Peyer's patch (tissue), 4 donors: ENCODE measurements around the gene ADGRB3. TPM values are rescaled to one million over a fixed set of nuclear protein-coding genes. Genes with fewer than 3 reads are reported as not detected.

ENCODE experiments used
- DNase-seq, 3 donors: peaks; one replicate each; pipeline ENCODE4 v3.0.0-alpha.2; 2017 to 2019
- H3K27ac ChIP-seq, 4 donors: fragments of 200-600 bp; sonication (generic); one replicate each; pipeline ENCODE4 v1.5.1; 2016 to 2019
- H3K27me3 ChIP-seq, 2 donors: fragments of 200-600 bp; sonication (generic); one replicate each; pipeline ENCODE4 v1.5.1; 2019
- H3K36me3 ChIP-seq, 3 donors: fragments of 200-600 bp; sonication (generic); one replicate each; pipeline ENCODE4 v1.5.1; 2016 to 2019
- H3K4me1 ChIP-seq, 4 donors: fragments of 200-600 bp; sonication (generic); one replicate each; pipeline ENCODE4 v1.5.1; 2016 to 2019
- H3K4me3 ChIP-seq, 4 donors: fragments of 200-600 bp; sonication (generic); 1 replicate in 3 of 4; 2 replicates in 1 of 4; pipeline ENCODE4 v1.5.1; 2016 to 2019; ENCODE audit warnings: mild to moderate bottlenecking in 1 of 4
- H3K9me3 ChIP-seq, 4 donors: fragments of 200-600 bp; sonication (generic); one replicate each; pipeline ENCODE4 v1.5.1; 2016 to 2019; ENCODE audit warnings: mild to moderate bottlenecking in 1 of 4
- POLR2A ChIP-seq, 2 donors: fragments of 450-650 bp; IDR thresholded peaks; one replicate each; pipeline ENCODE4 v1.5.1; 2017; ENCODE audit warnings: antibody characterized with exemption in 2 of 2, mild to moderate bottlenecking in 2 of 2, moderate library complexity in 2 of 2
- total RNA-seq, 4 donors: library from RNA; depleted of rRNA; stranded (reverse); fragments of >200 nt; gene quantifications; one replicate each; pipeline ENCODE4 v1.1.0, GENCODE V29; 2016
- TF ChIP-seq, protein P1 (sequence below), 6 experiments: fragments of 450-650 bp in 4 of 6; fragments of 200-600 bp in 2 of 6; sonication (generic) in 1 of 6; IDR thresholded peaks; one replicate each; pipeline ENCODE4 v1.5.1; 2017 to 2019; ENCODE audit warnings: antibody characterized with exemption in 6 of 6, mild to moderate bottlenecking in 3 of 6, moderate library complexity in 1 of 6

The ADGRB3 gene
- total RNA-seq, 4 donors from 2014 or later, result 1.2 to 9.9 (median 2.5) TPM

DNA sequence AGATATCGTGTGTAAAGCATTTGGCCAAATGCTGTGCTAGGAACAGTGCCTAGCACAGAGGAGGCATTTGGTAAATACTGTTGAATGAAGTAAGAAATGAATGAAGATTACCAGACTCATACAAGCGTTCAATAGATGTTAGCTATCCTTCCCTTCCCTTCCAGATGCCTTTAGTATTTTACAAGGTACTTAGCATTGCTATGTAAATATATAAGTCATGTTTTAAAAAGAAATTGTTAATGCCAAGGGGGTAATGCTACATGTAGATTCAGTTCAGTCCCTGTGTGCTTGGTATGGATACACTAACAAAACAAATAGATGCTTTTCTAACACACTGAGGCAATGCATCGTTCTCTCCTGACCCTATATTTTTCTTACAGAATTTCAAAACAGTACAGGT is 407.2 kb downstream of the ADGRB3 start:
- no peaks in the 10 kb centered on the region for H3K27me3 ChIP-seq
- DNase-seq, result no peak

DNA sequence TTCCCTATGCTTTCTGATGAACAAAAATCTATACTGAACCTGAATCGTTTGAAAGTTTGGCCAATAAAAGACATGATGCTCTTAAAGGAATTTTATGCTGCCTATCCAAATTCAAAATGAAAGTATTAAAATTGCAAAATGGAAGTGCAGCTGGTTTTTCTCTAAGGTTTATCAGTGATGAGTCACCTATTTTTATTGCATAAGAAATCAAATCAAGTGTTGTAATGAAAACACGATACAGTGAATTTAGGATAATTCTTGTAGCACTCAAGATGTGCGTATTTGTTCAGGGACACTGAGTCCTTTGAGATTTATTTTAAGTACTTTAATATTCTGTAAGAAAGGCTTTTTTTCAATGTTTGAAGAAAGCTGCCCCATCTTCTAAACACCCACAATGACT is 409.5 kb downstream of the ADGRB3 start:
- no peak for TF ChIP-seq POLR2A (IDR thresholded peaks at IDR 0.05)
- TF ChIP-seq, protein P1, sequence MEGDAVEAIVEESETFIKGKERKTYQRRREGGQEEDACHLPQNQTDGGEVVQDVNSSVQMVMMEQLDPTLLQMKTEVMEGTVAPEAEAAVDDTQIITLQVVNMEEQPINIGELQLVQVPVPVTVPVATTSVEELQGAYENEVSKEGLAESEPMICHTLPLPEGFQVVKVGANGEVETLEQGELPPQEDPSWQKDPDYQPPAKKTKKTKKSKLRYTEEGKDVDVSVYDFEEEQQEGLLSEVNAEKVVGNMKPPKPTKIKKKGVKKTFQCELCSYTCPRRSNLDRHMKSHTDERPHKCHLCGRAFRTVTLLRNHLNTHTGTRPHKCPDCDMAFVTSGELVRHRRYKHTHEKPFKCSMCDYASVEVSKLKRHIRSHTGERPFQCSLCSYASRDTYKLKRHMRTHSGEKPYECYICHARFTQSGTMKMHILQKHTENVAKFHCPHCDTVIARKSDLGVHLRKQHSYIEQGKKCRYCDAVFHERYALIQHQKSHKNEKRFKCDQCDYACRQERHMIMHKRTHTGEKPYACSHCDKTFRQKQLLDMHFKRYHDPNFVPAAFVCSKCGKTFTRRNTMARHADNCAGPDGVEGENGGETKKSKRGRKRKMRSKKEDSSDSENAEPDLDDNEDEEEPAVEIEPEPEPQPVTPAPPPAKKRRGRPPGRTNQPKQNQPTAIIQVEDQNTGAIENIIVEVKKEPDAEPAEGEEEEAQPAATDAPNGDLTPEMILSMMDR (IDR thresholded peaks at IDR 0.05), result no peak
- Histone ChIP-seq H3K4me1 (no peaks in the 10 kb centered on the region), H3K9me3 (no peaks in the 10 kb centered on the region), H3K36me3 (no peaks in the 10 kb centered on the region), H3K27me3 (no peaks in the 10 kb centered on the region), H3K4me3 (no peak overlapping the region), H3K27ac (no peak overlapping the region)
- DNase-seq, result no peak

More for the DNA sequence above, 407.2 kb downstream of the ADGRB3 start:
- no peak overlapping the region for H3K27ac ChIP-seq
- H3K36me3 ChIP-seq, result no peaks in the 10 kb centered on the region
- no peak overlapping the region for H3K4me3 ChIP-seq
- H3K9me3 ChIP-seq, result no peaks in the 10 kb centered on the region
- no peaks in the 10 kb centered on the region for H3K4me1 ChIP-seq
- TF ChIP-seq, protein P1 (IDR thresholded peaks at IDR 0.05), result no peak
- TF ChIP-seq POLR2A (IDR thresholded peaks at IDR 0.05), result no peak

DNA sequence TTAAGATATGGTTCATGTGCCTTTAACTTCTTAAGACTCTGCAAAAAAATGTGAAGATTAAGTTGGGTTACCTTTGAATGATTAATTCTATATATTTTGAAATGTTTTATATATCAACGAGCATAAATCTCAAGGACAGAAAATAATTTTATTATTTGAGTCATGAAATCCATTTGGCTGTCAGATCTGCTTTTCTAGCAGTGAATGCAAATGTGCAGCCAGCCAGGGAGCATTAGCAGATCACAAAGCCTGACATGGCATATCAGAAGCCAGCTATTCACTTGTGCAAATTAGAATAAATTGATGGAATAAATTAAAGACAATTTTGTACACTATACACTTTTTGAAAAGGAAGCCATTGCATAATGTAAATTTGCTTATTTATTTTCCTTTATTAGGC is 424.3 kb downstream of the ADGRB3 start:
- Histone ChIP-seq H3K4me3 (no peak overlapping the region), H3K9me3 (no peaks in the 10 kb centered on the region), H3K27me3 (no peaks in the 10 kb centered on the region), H3K4me1 (no peaks in the 10 kb centered on the region), H3K27ac (no peak overlapping the region), H3K36me3 (no peaks in the 10 kb centered on the region)
- TF ChIP-seq, protein P1 (IDR thresholded peaks at IDR 0.05), result no peak
- DNase-seq, result no peak

DNA sequence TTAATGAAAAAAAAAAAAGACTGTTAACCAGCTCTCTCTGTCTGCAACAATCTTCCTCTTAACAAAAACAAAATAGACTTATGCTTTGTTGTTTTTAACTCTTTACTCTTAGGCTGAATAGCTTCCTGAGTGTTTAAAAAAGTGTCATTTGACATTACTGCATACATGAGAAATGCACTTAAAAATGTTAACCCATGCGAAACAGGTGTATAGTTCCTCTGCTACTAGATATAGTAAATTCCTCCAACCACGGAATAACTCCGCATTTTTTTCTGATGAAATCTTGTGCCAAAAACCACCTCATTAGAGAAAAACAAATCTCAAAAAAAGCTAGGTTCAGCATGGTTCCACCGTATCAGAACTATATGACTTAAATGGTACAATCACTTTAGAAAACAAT is 426.0 kb downstream of the ADGRB3 start:
- H3K9me3 ChIP-seq, result no peaks in the 10 kb centered on the region
- H3K36me3 ChIP-seq, result no peaks in the 10 kb centered on the region
- TF ChIP-seq, protein P1 (IDR thresholded peaks at IDR 0.05), result no peak
- no peak for TF ChIP-seq POLR2A (IDR thresholded peaks at IDR 0.05)
- H3K27ac ChIP-seq, result no peak overlapping the region
- no peaks in the 10 kb centered on the region for H3K27me3 ChIP-seq
- H3K4me1 ChIP-seq, result no peaks in the 10 kb centered on the region
- no peak for DNase-seq
- H3K4me3 ChIP-seq, result no peak overlapping the region

DNA sequence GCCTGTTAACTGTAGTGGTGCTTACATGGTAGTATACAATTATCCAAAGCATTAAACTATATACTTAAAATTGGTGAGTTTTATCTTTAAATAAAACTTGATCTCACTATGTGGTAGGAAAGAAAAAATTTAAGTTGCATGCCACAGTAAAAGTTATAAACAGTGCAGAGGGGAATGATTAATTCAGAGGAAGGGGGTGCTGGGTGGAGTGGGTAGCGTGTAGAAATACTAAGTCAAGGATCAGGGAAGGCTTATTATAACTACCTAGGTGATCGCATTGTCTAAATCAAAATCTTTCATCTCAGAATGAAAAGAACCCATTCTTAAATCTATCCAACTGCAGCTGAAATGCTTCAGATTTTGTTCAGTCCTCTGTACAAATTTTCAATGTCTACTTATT is 428.3 kb downstream of the ADGRB3 start:
- H3K9me3 ChIP-seq, result no peaks in the 10 kb centered on the region
- no peak overlapping the region for H3K4me3 ChIP-seq
- H3K27me3 ChIP-seq, result no peaks in the 10 kb centered on the region
- no peaks in the 10 kb centered on the region for H3K4me1 ChIP-seq
- no peak overlapping the region for H3K27ac ChIP-seq
- no peak for DNase-seq
- H3K36me3 ChIP-seq, result no peaks in the 10 kb centered on the region
- no peak for TF ChIP-seq POLR2A (IDR thresholded peaks at IDR 0.05)
- TF ChIP-seq, protein P1 (IDR thresholded peaks at IDR 0.05), result no peak

DNA sequence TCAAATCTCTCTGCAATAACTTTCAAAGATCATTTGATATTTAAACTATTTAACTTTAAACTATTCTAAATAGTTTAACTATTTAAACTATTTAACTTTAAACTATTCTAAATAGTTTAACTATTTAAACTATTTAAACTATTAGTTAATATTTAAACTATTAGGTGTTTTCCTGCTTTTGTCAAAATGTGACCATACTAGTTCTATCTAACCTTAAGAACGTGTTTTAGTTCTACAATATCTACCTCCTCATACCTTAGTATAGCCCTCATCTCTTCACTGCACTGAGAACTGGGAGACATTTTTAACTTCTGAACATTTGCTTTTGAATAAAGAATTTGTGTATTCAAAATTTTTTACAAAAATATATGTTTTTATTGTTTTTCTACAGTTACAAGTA is 429.1 kb downstream of the ADGRB3 start:
- TF ChIP-seq, protein P1 (IDR thresholded peaks at IDR 0.05), result no peak
- TF ChIP-seq POLR2A (IDR thresholded peaks at IDR 0.05), result no peak
- Histone ChIP-seq H3K27ac (no peak overlapping the region), H3K36me3 (no peaks in the 10 kb centered on the region), H3K4me1 (no peaks in the 10 kb centered on the region), H3K9me3 (no peaks in the 10 kb centered on the region), H3K4me3 (no peak overlapping the region), H3K27me3 (no peaks in the 10 kb centered on the region)
- no peak for DNase-seq
